ENCODE data around the gene PLEKHH3.

Gene PLEKHH3

DNA sequence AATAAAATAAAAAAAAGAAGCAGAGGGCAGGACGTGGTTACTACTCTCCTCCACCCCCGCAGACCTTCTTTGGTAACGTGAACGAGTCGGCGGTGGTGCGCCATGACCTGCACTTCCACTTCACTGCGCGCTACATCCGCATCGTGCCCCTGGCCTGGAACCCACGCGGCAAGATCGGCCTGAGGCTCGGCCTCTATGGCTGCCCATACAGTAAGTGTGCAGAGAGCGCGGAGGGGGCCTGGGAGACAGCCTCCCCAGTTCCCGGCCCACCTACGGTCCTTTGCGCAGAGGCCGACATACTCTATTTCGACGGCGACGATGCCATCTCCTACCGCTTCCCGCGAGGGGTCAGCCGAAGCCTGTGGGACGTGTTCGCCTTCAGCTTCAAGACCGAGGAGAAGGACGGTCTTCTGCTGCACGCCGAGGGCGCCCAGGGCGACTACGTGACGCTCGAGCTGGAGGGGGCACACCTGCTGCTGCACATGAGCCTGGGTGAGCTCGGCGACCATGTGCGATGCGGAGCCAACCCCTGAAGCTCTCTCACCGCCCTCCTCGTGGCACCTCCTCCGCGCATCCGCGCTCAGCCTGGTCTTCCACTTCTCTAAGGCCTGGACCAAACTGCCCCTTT lies 8.2 kb upstream of the PLEKHH3 start:
- no peak for DNase-seq

GRCh38 chr17:42683407-42684034 lies 6.7 kb upstream of the PLEKHH3 start:
- DNase-seq: no peak

DNA sequence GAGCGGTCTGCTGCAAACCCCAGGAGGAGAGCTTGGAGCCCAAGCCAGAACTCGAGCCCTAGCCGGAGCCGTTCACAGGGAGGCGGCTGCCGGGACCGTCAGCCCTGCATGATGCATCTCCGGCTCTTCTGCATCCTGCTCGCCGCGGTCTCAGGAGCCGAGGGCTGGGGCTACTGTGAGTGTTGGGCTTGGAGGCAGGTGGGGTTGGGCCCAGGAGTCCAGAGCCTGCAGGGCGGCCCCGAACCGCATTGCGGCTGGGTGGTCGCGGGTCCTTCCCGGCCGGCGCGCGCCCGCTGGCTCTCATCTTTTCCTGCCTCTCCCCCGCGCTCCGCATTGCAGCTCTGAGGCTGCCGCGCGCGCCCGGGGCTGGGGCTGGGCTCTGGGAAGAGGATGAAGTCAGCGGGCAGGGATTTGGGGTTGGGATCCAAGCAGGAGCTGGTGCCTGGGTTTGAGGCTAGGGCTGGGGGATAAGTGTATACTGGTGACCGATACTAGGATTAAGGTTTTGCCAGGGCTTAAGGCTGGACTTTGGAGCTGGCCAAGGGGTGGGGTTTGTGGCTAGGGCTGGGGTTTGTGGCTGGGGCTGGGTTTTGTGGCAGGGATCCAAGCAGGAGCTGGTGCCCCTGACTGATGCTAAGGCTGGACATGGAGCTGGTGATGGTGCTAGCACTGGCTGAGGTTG lies 6.1 kb upstream of the PLEKHH3 start:
- peak; percentile 43 for DNase-seq

- peak; percentile 39 for DNase-seq
Observed at GRCh38 chr17:42681976-42682721, 5.4 kb upstream of the PLEKHH3 start, which contains the start of gene CNTNAP1. Gene CNTNAP1 (plus strand): TSS chr17:42682531. CDS start chr17:42682830, 299 bp downstream.

- no peak for DNase-seq
Observed at GRCh38 chr17:42680331-42680808, 3.6 kb upstream of the PLEKHH3 start.

DNA sequence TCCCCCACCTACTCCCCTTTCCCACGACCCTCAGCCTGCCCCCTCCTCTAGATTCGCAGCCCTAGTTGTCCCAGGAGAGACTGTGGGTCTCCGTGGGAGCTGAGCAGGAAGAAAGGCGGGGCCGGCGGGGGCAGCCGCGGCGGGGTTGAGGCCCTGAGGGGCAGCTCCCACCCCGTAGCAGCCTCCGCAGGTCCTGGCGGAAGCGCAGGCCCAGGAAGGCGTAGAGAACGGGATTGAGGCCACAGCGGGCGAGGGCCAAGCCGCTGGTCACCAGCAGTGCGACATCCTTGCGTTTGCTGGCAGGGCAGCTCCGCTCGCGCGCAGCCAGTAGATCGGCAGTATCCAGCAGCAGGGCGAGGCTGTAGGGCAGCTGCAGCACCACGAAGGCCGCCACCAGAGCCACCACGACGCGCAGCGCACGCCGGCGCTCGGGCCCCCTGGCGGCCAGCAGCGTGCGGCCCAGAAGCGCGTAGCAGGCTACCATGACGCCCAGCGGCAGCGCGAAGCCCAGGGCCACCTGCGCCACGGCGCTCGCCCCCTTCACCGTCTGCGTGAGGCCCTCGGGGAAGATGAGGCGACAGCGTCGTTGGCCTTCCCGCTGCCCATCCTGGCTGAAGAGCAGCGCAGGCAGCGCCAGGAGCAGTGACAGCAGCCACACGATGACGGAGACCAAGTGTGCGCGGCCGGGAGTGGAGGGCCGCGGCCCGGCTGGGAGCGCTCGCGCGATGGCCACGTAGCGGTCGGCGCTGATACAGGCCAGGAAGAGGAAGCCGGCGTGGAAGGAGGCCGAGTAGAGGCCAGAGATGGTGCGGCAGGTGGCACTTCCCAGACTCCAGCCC lies 2.9 kb upstream of the PLEKHH3 start:
- DNase-seq: peak; percentile 70

- DNase-seq: peak; percentile 84
Observed at GRCh38 chr17:42678951-42679491, 2.2 kb upstream of the PLEKHH3 start.

DNA sequence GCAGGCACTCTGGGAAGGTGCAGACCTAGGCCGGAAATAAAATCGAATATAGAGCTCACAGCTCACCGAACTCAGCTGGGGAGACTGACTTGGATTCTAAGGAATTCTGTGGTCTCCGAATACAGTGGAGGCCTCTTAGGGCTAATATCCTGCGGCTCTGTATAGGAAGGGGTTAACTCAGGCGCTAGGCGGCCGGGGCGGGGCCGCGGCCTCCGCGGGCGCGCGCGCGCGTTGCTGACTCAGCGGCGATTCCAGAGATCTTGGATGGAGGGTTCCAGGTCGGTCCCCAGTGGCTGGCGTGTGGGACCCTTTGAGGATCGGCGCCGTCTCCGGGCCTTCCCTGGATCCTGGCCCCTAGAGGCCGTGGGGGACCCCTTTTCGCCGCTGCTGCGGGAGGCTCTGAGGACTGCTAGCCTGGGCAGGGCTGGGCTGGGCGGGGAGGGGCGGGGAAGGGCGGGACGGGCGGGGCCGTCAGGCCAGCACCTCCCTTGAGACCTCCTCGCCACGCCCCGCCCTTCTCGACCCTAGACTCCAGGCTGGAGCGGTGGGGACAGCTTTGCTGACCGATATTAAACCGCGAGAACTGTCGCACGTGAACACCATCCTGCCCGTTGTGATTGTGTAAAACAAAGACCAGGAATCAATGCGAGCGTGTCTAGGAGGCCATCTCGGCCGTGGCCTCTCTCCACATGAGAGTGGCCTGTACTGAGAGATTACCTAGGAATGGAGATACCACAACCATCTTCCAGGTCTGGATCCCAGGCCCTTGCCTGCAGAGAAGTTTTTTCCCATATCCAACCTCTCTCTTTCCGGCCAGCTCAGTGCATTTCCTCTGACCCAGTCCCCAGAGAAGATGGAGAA lies 1.4 kb upstream of the PLEKHH3 start:
- peak; percentile 71 for DNase-seq

GRCh38 chr17:42677012-42677857 lies 441 bp upstream of the PLEKHH3 start:
- peak; percentile 97 for DNase-seq

GRCh38 chr17:42675965-42676423 lies 800 bp downstream of the PLEKHH3 start:
- DNase-seq: no peak

DNA sequence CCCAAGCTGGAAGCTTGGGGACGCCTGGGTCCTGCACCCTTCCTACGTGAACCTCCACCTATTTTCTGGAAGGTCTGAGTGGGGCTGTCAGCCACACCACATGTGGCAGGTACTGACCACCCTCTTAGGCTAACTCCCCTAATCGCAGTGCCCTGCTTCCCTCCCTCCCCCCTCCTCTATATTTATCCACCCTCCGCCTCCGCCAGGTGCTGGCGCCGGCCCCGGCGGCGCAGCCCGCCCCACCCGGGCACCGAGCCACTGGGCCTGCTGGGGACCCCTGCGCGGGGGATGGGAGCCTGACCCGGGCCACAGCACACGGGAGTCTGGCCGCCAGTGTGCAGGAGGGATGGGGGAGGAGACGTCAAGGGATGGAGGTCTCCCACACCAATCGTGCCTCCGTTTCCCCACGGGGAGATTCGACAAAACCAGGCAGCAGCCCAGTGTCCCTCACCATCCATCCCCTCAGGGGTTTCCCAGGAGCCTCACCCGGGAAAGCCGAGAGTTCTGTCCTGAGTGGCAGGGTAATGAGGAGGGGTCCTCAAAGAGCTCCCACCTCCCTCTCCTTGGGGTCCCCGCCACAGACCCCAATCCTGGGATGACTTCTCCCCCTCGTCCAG lies 1.3 kb downstream of the PLEKHH3 start:
- DNase-seq: peak; percentile 65

GRCh38 chr17:42674755-42675347 lies 1.9 kb downstream of the PLEKHH3 start:
- DNase-seq: peak; percentile 88

GRCh38 chr17:42673885-42674754 lies 2.7 kb downstream of the PLEKHH3 start:
- no peak for DNase-seq

DNA sequence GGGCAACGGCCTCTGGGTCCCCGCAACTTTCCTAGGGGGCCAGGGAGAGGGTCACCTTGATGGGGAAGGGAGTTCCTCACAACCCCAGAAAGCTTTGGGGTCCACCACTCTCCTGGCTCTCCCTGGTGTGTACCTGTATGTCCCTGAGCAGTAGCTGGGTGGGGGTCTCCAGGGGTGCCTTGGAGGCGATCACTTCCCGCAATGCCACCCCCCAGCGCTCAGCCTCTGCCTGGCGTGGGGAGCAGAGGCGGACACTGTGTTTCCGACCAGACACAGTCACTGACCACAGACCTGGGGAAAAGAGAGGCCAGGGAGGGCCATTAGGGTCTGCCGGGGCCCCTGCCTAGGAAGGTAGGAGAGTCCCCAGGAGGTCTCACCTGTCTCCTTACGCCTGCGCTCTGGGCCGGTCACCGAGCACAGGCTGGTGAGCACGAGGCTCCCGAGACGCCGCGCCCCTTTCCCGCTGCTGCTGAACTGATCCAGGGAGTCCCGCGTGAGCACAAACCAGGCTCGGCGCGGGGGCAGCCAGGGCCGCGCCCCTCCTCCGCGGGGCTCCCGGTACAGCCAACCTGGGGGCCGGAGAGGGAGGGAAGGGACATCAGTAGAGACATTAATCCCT lies 3.4 kb downstream of the PLEKHH3 start:
- no peak for DNase-seq

- peak; percentile 69 for DNase-seq
Observed at GRCh38 chr17:42672038-42672437, 4.8 kb downstream of the PLEKHH3 start.

- DNase-seq: no peak
Observed at GRCh38 chr17:42670789-42671657, 5.8 kb downstream of the PLEKHH3 start.

Data from NCI-H1105 (cell line).